HG03521 (cell line): ENCODE measurements around the gene LRRC45.

Experiments used
- ATAC-seq: cut with Tn5 transposase; IDR thresholded peaks from one replicate; pipeline ENCODE4 v1.9.1; 2021; ENCODE audit warnings: mild to moderate bottlenecking, moderate library complexity; ENCODE audit not compliant: unreplicated experiment

LRRC45 gene

DNA sequence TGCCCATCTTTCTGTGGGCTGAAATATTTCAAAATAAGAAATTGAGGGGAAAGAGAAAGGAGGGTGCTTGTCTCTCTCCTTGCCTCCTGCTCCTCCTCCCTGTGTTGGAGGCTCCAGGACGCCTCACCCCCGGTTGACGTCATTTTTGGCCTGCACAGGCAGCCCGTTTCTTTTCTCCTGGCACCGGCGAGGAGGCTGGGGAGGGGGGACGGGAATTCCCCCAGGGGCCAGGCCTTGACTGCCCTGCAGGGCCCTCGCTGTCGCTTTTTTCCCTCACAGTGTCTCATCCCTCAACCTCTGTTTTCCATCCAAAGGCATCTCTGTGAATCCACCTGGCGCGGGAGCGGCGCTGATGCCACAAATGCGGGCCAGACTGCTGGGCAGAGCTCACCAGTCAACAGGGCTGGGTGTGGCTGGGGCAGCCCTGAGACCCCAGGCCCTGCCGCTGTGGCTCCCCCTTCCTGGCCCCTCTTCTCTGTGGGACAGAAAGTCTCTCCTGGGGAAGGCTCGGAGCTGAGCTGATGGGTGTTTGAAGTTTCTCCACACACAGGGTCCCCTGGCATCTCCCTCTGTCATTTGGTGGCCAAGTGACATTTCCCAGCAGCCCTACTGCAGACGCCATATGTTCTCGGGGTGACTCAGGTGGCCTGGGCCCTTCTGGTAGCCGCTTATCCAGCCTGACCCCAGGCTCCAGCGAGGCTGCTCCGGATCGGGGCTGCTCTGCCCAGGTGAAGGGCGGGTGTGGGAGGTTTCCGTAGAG, 16.5 kb upstream of the LRRC45 start:
- no peak for ATAC-seq

DNA sequence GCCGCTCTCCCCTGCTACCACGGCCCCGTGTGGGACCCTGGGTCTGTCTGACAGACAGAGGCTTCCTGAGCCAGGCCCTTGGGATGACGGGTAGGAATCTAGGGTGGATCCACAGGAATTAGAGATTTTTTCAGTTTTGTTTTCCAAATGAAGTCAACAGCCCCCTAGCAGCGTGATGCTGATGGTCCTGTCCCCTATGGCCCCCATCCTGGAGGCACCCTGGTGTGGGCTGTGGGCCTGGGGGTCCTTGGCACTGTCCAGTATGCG, 15.9 kb upstream of the LRRC45 start:
- no peak for ATAC-seq

DNA sequence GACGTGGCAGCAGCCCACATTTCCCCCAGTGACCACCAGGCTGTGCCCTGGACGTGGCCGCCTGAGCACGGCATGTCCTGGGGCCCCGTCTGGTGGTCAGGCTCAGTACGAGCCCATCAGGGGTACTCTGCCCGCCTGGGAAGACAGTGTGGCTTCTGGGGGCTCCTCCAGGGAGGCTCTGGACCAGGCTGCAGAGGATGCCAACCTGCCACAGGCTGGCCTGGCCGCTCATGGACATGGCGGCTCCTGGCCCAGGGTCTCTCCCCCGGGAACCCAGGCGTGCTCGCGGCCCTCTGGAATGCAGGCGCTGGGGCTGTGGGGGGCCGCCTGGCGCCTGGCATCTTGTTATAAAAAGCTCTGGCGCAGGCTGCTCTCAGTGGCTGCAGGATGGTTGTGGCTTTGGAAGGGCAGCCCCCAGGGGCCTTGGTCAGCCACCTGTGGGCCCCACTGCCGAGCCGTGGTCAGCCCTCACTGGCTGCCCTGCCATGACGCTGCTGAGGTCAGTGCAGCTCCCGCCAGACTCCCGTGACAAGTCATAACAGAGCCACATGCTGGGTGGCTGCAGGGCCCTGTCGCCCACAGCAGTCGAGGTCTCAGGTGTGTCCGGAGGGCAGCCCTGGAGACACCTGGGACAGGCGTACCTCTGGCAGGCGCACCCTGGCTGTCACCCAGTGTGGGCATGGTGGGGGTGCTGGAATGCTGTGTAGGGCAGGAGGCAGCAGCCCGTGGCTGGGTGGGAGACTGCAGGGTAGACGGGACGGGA, 15.4 kb upstream of the LRRC45 start:
- no peak for ATAC-seq

DNA sequence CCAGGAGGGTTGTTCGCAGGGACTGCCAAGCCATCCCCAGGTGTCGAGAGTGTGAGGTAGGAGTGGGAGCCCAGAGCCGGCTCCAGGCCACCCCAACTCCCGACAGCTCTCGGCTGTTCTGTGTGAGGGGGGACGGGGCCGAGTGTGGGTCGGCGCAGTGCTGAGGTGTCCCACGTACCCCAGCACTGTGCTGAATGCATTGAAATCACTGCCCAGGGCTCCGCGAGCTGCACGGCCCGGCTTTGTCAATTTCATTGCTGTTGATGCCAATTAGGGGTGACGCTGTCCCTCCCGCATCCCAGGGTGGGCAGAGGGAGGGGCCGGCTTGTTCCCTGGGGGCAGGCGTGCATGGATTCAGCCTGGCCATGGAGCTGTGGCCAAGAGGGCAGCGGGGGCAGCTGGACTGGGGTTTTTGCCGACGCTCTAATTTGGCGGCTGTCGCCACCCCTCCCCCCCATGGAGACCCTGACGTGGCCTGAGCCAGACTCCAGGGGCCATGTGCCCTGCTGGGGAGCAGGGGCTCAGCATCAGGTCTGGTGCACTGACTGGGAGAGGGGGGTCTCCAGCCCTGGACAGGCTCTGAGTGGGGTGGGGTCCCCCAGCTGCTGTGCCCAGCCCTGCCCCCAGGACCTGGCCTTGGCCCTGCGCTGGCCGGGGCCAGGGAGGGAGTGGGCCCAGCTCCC, 14.7 kb upstream of the LRRC45 start:
- no peak for ATAC-seq

DNA sequence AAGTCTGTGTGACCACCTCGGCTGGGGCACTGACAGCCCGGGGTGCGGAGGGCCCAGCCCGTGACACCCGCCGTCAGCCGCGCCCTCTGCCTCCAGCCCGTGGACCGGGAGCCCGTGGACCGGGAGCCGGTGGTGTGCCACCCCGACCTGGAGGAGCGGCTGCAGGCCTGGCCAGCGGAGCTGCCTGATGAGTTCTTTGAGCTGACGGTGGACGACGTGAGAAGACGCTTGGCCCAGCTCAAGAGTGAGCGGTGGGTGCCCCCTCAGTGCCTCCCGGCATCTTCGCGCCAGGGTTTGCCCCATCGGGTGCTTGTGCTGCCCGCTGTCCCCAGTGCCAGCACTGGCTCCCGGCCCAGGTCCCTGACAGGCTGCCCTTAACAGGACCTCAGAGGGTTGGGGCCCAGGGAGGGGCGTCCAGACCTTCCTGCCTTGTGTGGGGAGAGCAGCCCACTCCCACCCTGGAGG, 14.1 kb upstream of the LRRC45 start:
- ATAC-seq = no peak

DNA sequence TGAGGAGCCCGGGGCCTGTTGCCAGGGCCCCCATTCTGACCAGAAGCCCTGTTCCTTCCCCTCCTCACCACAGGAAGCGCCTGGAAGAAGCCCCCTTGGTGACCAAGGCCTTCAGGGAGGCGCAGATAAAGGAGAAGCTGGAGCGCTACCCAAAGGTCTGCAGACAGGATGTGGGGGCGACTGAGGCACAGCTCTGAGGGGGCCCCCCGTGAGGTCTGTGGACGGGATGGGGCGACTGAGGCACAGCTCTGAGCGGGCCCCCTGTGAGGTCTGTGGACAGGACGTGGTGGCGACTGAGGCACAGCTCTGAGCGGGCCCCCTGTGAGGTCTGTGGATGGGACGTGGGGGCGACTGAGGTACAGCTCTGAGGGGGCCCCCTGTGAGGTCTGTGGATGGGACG, 13.7 kb upstream of the LRRC45 start:
- ATAC-seq = no peak

DNA sequence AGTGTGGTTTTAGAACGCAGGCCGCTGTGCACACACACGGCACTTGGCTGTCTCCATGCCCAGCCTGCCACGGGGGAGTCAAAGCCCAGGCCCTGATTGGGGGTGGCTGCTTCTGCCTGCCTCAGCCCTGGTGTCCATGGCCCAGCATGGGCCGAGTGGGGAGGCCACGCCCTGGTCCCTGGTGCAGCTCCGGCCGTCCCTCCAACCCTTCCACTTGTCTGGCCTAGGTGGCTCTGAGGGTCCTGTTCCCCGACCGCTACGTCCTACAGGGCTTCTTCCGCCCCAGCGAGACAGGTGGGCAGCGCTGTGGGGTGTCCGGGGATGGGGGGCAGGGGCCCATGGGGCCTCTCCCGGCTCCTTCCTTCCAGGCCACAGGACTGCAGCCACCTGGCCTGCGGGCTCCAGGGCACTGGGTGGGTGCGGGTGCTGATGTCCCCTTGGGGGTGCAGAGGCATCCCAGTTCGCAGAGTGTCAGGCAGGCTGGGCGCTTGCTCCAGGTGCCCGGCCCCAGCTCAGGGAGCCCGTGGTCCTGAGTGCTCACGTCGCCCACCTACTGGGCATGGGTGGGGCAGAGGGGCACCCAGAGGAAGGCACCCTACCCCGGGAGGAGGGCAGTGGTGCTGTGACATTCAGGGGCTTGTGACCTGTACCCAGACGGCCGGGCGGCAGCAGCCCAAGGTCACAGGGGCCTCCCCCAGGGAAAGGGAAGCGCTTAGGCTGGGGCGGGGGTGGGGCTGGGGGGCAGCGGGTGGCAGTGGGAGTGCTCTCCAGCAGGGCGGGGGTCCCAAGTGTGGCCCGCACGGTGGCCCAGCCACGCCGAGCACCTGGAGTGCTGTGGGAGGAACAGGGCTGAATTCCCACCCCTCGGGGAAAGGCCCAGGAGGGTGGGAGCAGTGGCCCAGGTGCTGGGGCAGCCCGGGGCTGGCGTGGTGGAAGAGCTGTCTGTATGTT, 12.3 kb upstream of the LRRC45 start:
- ATAC-seq = no peak

DNA sequence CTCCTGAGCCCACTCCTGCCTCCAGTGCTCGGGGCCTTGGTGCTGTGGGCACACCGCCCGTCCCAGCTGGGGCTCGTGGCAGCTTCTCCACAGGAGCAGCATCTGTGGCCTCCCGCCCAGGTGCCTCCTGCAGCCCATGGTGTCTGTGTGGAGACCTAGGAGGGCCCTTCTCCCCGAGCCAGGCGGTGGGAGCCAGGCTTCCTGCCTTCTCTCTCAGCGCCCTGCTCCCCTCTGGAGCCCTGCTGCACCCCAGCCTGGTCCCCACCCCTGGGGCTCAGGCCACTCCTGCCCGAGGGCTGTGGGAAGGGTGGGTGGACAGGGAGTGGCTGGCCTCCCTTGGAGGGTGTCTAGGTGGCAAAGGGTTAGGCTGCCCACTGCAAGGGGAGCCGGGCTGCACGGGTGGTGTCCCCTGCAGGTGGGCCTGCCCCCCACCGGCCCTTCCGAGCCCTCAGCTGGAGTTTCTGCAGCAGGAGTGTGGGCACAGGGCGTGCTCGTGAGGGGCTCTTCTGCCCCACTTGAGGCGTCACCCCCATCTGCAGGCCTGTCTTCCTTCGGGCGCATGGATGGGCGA, 11.4 kb upstream of the LRRC45 start:
- ATAC-seq = no peak

DNA sequence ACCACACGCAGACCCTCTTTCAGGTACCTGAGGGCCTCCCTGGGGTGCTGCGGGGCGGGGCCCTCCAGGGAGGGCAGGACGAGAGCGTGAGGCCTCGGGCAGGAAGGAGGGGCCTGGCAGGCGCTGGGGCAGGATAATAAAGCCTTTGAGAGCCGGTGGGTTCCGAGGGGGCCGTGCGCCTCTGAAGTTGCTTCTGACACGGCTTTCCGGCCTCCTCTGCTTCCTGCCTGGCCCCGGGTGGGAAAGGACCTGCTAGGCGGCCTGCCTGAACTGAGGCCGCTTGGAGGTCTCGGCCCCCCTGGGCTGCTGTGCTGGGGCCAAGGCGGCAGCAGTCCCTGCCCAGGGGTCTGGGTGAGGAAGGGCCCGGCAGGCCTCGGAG, 10.9 kb upstream of the LRRC45 start:
- ATAC-seq = no peak

DNA sequence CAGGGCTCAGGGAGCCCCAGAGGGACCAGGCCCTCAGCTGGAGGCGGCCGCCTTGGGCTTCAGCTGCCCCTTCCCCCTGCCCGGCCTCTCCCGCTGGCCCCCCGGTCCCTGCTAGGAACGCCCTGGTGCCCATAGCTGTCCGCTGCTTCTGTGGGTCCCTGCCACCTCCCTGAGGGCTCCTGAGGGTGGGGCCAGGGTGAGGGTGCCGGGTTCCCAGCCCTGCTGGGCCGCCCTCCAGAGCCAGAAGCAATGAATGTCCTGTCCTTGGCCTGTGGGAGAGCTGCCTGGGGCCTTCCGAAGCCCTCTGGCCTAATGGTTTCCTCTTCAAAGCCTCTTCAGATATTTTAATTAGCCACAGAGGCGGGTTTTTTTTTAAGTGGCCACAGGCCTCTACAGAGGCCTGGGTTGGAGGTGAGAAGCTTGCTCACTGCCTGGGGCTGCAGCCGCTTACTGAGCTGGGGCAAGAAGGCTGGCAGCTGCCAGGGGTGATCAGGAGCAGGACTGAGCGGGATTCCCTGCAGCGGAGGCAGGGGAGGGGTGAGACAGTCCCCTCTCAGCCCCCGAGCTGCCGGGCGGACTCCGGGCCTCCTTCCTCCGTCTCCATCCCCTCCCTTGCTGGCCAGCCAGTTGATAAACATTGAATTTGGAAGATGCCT, 10.3 kb upstream of the LRRC45 start:
- ATAC-seq = no peak

DNA sequence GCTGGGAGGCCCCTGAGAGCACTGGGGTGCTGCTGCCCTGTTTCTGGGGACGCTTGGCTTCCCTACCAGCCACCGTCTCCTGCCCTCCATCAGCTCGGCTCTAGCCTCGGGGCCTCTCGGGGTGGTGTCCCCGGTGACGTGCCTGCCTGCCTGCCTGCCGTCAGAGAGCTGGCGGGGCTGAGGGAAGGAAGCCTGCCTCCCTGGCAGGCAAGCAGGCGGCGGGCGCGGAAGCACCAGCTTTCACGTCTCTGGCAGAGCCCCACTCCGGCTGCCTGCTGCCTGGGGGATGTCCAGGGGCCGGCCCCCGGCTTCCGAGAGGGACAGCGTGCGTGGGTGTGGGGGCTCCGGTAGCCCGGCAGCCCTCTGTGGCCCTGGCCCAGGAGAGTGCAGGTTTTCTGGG, 9.8 kb upstream of the LRRC45 start:
- ATAC-seq = no peak

DNA sequence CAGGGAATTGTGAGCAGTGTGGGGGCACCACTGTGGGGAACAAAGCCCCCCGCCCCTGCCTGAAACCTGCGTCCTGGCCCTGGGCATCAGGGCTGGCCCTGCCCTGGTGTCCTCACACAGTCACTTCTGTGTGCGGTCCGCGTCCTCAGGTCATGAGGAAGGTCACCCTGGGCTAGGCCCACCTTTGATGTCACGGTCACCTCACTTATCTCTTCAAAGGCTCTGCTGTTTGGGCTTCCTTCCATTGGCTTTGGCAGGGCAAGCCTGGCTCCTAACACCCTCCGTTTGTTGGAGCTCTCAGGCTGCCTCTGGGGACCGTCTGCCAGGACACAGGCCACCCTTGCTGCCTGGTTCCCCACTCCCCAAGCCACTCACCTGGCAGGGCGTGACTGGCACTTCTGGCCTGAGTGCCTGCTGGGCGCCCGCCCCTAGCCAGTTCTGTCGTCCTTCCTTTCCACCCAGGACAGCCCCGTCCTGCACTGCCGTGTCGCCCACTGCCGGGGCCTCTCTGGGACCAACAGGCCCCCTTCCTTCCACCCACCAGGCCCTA, 9.3 kb upstream of the LRRC45 start:
- no peak for ATAC-seq

DNA sequence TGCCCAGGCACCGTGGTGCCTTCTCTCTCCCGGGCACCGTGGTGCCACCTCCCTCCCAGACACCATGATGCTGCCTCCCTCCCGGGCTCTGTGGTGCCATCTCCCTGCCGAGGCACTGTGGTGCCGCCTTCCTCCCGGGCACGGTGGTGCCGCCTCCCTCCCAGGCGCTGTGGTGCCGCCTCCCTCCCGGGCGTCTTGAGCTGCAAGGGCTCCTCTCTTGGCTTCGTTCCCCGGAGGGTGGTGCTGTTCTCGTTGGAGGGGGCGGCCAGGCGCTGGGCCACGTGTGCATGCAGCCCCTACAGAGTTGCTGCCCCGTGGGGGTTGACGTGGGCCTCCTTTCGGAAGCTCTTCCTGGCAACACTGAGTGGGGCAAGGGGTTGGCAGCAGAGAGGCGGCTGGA, 8.7 kb upstream of the LRRC45 start:
- no peak for ATAC-seq

DNA sequence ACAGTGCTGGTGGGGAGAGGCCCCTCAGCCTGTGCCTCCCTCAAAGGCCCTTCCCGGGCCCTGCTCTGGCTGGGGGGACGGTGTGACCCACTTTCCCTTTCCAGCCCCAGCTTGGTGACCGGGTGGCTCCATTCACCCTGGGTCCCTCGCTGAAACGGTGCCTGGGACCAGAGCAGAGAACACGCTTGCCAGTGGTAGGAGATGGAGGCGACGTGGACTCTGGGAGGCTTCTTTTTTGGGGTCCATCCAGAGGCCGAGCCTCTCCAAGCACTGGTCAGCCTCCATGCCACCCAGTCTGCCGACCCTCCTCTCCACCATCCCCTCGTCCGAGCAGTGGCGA, 8.2 kb upstream of the LRRC45 start:
- no peak for ATAC-seq

DNA sequence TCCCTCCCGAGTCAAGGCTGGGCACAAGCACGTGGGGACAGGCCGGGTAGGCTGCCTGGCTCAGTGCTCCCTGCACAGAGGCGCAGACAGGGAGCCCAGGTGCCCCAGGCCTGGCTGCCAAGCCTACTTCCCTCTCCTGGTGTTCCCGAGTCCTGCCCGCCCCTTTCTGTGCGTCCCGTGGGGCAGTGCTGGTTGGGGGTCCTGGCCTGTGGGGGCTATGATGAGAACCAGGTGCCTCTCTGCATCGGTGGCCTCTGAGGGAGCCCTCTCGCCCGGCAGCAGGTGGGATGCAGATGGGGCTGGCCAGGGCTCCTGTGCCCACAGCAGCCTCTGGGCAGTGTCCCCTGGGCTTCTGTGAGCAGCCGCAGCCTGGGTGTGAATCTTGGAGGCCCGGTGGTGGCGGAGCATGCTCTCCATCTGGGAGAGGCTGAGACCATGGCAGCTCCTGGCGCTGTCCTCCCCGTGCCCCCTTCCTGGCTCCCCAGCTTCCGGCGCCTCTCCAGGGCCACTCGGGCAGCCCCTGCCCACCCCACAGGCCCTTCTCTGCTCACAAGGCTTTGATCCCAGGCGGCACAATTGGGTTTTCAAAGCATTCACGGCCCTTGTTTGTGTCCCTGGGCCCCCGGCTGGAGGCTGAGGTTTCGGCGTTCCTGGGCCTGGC, 7.7 kb upstream of the LRRC45 start:
- ATAC-seq = no peak

DNA sequence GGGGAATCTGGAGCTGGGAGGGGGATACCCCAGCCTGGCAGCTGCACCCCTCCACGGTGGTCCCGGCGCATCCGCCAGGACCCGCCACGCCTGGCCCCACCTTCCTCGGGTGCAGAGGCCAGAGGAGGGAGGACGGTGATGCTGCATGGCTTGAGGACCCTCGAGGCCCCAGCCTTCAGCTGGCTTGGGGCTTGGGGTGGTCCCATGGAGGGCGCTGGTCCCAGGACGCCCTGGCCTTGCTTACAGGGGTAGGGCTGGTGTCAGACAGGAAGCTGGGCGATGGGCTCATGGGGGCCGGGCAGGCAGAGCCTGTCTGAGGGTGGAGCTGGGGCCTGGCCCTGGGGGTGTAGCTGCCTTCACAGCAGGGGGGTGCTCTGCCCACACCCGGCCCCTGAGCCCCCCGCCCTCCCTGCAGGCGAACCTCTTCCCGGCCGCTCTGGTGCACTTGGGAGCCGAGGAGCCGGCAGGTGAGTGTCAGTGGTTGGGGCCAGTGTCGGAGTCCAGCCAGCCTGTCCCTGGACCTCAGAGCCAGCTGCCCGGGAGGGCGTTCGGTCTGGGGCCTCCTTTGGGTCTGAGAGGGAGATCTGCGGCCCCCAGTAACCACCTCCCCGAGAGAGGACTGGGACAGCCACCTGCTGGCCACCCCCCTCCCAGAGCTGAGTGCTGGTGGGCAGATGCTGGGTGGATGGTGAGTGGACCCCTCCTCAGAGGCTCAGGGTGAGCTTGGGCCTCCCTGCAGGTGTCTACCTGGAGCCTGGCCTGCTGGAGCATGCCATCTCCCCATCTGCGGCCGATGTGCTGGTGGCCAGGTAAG, 6.8 kb upstream of the LRRC45 start:
- ATAC-seq = no peak

DNA sequence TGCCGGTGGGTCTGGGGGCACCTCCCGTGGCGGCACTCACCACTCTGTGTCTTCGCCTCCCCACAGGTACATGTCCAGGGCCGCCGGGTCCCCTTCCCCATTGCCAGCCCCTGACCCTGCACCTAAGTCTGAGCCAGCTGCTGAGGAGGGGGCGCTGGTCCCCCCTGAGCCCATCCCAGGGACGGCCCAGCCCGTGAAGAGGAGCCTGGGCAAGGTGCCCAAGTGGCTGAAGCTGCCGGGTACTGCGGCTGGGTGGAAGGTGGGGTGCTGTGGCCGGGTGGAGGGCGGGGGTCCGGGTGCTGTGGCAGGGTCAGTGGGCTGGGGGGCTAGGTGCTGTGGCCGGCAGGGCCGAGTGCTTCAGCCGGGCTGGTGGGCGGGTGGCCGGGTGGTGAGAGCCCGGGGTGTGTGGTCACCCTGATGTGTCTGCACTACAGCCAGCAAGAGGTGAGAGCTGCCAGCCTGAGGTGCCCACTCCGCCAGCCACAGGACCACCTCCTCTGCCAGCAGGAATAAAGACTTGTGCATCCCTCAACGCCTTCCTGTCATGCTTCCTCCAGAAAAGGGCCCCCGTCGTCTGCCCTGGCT, 6.1 kb upstream of the LRRC45 start:
- no peak for ATAC-seq

DNA sequence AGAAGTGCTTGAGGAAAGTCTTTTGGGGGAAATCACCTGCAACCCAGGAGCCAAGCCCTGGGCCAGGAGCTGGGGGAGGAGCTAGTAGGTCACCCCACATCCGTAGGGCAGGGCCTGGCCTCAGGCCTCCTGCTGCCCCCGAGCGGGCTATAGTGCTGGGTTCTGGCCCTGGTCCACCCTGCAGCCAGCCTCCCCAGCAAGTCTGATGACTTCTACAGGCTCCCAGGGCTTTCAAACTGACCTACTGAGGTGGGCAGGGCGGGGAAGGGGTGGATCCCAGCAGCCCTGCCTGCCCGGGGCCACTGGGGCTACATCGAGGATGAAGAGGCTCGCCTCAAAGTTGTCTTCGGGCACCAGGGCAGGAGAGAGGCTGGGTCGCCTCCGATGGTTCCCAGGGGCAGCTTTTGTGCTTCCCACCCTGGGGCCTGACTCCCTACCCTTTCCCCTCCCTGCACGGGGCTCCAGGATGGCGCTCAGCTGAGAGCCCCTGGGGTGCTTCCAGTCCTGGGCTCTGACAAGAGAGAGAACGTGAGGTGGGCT, 5.4 kb upstream of the LRRC45 start:
- no peak for ATAC-seq
